GM19467 (cell line): ENCODE data around the gene DNAJC27.
"Not testable (repeated sequence)": the region's sequence is repeated elsewhere in the genome, so short reads cannot be mapped to it uniquely, and the experiment has no call there.

Experiments used
- ATAC-seq: cut with Tn5 transposase; IDR thresholded peaks from one replicate; pipeline ENCODE4 v1.9.1; 2021; ENCODE audit warnings: mild to moderate bottlenecking, moderate library complexity; ENCODE audit not compliant: unreplicated experiment

Gene DNAJC27

DNA sequence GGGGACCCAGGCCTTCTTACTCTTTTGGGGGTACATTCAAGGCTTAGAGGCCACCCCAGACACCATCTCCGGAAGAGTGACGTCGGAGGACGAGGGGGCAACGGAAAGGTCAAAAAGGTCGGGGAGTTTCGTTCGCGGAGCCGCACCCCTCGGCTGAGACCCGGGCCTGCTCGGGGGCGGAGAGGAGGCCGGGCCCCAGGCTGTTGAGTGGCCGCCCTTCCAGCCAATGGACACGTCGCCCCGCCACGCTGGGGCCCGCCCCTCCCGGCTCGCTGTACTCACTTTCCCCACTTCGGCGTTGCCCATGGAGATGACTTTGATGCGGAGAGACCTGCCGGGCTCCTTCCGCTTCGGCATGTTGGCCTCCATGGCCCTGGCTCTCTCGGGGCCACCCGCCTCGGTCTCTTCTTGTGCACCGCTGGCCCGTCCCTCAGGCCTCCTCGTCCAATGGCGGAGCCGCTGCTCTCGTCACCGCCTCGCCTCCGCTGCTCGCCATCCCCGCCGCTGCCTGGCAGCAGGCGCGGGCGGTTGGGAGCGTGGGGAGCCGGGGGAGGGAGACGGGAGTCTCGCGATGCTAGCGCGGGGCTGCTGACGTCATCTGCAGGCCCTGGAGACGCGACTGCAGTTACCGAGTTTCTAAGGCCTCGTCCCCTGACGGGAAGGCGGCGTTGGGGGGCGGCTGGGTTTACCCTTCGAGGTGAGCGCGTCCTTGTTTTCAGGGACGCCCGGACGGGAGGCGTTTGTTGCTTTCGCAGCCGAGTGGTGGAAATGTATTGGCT lies at the start of gene DNAJC27:
DNAJC27 (minus strand) TSS at position 420 of the 779 bp plus-strand sequence; CDS start at position 369, 51 bp downstream.
- peak; percentile 92 for ATAC-seq

DNA sequence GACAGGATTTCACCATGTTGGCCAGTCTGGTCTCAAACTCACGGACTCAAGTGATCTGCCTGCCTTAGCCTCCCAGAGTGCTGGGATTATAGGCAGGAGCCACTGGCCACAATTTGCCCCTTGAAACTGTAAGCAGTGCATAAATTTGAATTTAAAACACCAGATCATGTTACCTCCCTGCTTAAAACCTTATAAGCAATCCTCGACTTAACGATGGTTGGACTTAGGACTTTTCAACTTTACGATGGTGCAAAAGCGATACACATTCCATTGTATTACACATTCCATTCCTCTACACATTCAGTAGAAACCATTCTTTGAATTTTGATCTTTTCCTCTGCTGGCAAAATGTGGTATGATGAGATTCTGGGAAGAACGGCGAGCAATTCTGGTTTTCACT lies 46.9 kb upstream of the DNAJC27 start:
- ATAC-seq: no peak

DNA sequence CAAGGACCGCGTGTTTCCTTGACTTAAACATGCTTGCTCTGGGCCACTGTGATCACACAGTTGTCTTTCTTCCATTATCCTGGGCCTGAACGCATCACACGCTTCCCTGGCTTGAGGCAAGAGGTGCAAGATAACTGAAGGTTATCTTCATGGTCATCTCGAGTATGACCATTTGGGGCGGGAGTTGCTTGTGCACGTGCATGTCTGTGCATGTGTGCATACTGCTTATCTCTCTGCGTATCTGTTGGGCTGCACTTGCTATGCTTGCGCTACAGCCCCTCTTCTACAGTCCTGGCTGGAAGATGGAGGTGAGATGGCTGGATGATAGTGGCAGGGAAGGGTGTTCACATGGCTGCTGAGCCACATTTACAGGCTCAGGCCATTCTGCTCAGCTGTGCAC lies 42.9 kb upstream of the DNAJC27 start:
- no peak for ATAC-seq

DNA sequence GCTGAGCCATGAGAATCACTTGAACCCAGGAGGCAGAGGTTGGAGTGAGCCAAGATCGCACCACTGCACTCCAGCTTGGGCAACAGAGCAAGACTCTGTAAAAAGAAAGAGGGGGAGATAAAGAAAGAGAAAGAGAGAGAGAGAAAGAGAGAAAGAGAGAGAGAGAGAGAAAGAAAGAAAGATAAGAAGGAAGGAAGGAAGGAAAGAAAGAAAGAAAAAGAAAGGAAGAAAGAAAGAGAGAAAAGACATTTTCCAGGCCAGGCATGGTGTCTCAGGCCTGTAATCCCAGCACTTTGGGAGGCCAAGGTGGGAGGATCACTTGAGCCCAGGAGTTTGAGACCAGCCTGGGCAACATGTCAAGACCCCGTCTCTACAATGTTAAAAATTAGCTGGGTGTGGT lies 39.6 kb upstream of the DNAJC27 start:
- ATAC-seq: not testable (repeated sequence)

DNA sequence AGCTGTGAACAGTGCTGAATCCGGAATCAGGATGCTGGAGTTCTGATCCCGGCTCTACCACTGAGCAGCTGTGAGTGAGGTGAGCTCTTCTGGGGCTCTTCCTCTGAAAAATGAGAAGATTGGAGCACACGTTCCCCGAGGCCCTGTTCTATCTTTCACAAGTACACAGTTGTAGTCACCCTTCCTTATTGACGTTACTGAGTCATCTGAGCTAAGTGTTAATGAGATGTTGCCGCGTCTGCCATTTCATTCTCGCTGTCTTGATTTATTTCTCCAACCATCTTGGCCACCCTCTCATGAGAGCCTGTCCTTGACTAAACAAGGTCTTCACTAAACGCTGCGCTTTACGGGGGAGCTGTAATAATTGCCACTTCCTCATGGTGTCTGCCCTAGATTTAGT lies 38.2 kb upstream of the DNAJC27 start:
- ATAC-seq: no peak

DNA sequence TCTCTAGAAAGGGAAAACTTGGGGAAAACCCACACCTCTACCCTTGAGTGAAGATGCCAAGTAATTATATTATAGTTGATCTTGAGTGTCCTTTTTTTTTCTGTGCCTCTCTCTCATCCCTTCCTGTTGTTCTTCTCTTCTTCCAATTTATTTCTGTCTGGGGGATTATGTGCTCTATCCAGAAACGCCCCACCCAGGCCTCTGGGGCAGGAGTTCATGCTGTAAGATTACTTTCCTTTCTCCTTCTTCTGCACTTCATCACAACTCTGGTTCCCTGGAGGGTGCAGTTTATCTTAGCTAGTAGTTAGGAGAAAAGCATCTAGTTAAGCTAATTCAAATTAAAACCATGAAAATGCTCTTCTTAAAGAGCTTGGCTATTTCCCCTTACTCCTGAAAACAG lies 30.3 kb upstream of the DNAJC27 start:
- no peak for ATAC-seq

DNA sequence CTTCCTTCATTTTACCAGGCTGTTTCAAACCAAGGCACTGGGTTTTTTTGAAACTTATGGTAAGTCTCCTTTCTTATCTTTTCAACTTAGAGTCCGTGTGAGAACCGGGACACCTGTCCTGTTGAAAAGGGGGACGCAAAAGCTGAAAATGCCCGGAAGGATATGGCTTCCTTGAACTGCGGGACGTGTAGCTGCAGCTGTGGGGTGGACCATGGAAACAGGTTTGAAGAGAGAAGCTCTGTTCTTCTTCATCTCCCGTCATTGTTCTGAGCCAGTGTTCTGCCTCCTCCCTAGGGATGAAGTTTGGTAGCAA lies 29.5 kb upstream of the DNAJC27 start:
- ATAC-seq: no peak

DNA sequence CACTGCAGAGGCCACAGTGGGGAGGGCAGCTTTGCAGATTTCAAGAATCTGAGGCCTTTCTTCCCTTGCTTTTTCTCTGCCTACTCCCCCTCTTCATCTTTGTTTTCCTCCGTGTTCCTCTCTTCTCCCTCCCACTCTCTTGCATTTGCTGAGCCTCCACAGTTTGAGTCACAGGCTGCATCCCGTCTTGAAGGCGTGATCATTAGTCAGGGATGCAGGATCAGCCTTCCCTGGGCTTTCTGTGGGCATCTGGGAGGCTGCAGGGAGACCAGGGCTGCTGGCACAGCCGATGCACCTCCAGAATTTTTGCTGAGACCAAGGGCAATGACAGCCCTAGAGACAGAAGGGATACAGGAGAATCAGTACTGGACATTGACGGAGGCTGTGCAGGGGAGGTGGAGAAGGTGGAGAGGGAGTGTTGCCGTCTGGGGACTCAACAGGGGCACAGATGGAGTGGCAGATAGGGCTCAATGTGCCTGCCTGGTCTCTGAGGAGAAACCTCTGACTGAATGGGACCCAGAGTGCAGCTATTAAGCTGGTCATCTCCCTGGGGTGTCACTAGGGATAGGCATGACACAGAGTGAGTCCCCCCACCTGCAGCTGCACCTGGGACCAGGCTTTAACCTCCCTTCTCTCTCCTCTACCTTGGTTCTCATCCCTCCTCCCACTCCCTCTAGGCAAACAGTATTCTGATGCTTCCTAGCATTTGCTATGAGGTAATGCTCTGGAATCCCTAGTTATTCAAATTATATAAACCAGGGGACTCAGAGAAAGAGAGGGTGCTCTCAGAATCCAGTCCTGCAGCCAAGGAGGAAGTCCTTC lies 29.0 kb upstream of the DNAJC27 start:
- ATAC-seq: no peak

DNA sequence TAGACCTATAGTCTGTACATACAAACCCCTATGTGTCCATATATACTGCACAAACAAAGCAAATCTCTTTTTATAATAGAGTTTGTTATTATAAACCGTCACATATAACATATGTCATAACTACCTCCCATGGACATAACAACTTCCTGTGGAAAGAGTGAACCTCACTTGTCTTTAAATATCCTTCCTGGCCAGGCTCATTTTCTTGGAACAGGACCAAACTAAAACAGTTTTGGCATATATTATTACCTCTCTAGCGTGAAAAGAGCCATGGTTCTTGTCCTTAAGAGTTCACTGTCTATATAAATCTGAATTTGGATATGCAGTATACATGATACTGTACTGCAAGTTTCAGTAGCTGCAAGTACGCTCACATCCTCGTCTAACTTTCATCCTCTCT lies 28.3 kb upstream of the DNAJC27 start:
- ATAC-seq: no peak

DNA sequence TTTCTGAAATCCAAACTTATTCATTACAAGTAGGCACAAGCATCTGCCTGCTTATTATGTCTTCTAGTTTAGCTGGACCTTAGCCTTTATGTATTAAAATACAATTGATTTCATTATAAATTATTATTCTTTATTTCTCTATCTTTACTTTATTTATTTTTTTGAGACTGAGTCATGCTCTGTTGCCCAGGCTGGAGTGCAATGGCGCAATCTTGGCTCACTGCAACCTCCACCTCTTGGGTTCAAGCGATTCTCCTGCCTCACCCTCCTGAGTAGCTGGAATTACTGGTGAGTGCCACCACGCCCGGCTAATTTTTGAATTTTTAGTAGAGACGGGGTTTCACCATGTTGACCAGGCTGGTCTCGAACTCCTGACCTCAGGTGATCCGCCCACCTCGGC lies 27.3 kb upstream of the DNAJC27 start:
- ATAC-seq: not testable (repeated sequence)

DNA sequence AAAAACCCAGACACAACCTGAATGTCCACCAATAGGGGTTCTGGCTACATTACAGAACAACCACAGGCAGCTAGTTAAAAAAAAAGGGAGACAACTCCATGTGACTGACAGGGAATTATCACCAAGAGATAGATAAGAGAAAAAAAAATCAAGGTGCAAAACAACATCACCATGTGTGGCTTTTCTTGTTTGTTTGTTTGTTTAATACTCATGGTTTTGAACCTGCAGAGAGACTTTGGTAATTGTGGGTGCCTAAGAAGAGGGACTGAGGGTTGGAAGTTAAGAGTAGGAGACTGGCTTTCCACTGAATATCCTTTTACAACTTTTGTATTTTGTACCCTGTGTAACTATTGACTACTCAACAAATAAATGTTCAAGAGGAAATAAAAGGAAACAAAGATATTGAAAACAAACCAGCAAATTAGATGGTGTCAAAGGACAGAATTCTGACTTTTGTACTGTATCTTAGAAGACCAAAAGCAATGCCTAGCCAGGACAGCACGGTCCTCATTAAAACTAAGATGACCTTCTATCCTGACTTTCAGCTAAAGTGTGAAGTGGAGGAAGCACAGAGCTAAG lies 22.5 kb upstream of the DNAJC27 start:
- no peak for ATAC-seq

DNA sequence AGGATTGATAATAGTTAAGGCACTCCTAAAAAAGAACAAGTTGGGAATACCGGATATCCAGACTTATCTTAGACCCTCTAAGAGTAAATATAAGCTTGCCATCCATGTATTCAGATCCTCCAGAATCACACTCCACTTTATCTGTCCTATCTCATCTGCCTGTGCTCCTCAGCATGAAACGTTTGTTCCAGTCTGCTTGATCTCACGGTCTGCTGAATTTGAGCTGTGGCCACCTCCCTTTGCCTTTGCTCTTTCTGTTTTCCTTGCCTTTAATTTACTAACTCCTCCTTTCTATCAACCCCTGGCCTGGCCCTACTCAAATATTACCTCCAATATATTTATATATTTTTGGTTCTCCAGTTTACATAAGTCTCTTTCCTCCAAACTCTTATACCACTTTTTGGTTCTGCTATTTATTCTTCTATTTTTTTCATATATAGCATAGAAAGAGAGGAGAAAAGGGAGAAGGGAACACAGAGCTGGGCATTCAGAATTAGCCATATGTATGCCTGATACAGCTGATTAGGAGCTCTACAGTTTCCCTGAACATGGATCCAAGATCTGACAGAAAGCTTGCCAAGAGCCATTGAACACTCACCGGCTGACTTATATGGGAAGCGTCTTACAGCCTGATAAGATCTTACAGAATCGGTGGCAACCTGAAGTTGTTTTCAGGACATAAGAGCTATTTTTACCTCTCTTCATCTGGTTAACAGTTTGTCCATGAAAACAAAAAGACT lies 21.8 kb upstream of the DNAJC27 start:
- no peak for ATAC-seq

DNA sequence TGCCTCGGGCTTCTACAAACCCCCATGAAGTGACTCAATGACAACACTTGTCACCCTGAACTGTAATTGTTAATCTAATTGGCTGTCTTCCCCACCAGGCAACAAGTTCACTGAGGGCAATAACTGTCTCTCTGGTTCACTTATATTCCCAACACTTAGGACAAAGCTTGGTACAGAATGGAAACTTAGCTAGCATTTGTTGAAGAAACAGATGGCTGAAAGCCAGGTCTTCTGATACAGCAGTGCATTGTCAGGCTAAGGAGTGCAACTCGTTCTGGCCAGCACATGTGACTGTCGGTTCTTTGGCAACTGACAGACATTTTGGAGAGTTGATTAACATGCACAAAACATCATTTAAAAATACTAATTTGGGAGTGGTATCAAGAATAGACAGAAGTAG lies 14.6 kb upstream of the DNAJC27 start:
- ATAC-seq: no peak

DNA sequence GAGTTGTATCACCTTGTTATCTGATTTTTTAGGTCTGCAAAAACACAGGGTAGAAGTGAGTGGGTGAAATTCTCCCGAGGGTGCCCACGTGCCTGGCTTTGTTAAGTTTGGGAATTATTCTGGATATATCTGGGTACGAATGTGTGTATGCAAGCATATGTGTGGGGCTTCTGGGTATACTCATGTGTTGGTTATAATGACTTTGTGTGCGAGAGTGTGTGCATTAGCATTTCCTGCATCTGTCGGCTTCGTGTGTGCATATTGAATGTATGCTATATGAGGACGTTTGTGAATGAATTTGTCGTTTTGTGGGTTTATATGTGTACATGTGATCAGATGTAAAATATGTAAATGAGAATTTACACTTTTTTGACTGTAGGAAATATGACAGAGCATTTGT lies 13.8 kb upstream of the DNAJC27 start:
- ATAC-seq: no peak

DNA sequence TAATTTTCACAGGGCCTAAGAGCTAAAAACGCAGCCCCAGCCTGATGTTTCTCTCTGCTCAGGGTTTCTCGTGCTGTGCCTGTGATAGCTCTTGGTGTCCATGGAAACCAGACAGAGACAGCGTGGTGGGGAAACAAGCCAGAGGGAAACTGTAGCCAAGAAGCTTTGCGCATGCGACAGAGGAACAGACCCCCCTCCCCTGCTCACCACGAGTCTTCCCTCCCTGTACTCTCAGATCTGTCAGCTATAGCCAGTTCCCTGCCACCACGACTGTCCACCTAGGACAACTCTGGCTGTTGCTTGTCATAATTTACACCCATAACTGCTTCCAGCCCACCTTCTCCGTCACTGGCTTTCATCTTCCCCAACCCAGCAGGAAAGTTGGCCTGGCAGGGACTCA lies 13.2 kb upstream of the DNAJC27 start:
- no peak for ATAC-seq

DNA sequence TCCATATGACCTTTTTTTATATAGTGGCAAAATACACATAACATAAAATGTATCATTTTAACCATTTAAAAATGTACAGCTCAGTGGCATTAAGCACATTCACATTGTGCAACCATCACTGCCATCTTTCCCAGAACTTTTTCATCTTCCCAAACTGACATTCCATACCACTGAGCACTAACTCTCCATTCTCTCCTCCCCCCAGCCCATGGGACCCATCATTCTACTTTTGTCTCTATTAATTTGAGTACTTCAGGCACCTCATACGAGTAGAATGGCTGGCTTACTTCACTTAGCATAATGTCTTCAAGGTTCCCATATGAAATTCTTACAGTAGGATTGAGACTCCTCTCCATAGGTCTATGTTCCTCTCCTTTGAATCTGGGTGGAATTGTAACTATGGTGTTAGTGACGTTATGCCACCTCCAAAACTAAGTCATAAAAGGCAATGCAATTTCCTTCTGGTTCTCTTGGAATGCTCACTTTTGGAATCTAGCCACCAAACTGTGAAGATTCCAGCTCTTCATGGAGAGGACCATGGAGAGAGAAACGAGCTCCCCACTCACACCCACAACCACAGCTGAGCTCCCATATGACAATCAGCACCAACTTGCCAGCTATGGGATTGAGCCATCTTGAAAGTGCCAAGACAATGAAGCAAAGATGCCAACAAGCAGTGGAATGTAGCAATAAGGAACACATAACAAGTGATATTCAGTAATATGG lies 9.8 kb upstream of the DNAJC27 start:
- ATAC-seq: no peak

DNA sequence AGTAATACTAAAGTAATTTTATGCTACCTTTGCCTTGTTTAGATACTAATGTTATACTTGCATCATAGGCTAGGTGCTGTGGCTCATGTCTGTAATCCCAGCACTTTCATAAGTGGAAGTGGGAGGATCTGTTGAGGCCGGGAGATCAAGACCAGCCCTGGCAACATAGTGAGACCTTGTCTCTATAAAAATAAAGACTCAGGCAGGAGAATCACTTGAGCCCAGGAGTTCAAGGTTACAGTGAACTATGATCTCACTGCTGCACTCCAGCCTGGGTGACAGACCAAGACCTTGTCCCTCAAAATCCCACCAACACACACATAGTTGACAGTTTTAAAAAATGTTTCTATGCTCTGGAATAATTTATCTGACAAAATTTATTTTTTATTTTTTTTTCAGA lies 6.9 kb upstream of the DNAJC27 start:
- no peak for ATAC-seq

DNA sequence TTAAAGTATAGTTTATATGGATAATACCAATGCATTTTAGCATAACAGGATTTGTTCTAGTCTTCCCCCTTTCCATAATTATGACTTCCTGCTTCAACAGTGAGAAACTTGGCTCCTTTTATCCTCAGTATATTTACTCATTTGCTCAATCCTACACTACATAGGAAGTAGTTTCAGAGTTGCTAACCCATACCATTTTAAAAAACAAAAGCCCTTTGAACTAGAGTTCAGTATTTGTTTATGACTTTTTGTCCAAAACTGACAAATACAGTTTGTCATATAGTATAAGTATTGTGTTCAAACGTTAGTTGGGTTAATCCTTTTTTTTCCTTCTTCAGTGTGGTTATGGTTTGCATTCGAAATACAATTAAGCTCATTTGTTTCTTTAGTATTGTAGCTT lies 5.9 kb upstream of the DNAJC27 start:
- ATAC-seq: no peak

DNA sequence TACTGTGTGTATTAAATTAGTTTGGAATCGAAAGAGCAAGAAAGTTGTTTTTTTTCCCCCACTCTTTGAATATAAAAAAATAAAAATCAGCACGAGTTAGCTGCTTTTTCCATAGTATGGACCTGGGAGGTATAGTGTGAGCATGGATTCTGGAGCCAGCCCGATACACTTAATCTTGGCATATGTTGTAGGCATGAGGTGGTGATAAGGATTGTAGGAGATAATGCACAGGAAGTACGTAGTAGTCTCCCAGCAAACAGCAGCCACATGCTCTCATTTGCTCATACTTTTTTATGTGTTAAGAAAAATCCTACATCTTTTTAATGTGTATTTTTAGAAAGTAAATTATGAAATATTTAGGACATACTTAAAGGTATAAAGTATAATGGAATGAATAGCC lies 2.1 kb upstream of the DNAJC27 start:
- ATAC-seq: no peak

DNA sequence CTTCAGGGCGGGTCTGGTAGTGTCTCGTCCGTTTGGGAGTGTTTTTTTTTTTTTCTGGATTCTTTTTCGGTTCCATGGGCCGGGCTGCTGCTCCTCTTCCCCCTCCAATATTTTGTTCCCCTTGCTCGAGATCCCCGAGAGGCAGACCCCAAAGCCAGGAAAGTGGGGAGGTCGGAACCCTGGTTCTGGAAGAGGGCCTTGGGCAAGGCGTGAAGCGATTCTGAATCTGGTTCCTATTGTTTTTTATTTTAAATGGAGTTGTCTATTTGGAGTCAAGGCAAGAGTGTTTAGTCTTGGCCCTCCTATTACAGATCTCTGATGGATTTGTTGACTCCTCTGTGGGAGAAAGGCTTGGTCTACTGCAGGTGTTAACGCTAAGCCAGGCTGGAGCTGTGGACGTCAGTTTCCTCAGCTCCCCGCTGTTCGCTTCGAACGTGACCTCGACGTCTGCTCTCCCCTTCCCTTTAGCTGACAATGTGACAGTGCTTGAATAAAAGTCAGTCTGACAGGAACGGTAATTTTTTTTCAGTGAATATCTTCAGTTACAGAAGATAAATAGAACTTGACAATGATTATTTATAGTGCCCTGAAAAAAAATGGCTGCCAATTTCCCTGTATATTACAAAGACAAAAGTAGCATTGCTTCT lies 683 bp upstream of the DNAJC27 start:
- ATAC-seq: no peak

DNA sequence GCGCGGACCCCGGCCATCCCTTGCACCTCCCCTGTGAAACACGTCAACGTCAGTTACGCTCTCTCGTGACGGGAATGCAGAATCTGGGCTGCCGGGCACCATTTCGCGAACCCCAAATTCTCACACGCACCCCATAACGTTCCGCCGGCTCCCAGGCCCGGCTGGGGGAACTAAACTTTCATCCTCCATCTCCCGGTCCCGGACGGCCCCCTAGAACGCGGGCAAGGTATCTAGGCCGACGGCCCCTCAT lies 544 bp downstream of the DNAJC27 start:
- no peak for ATAC-seq
